NCI-H748 treated with DMSO at 0.1 percent for 48 hours (cell line): ENCODE data around the gene DENND6B.
"Not testable (repeated sequence)": the region's sequence is repeated elsewhere in the genome, so short reads cannot be mapped to it uniquely, and the experiment has no call there.

Experiments used
- DNase-seq: peaks from one replicate; lab custom pipeline; 2025; lab: John Stamatoyannopoulos, UW

The DENND6B gene

DNA sequence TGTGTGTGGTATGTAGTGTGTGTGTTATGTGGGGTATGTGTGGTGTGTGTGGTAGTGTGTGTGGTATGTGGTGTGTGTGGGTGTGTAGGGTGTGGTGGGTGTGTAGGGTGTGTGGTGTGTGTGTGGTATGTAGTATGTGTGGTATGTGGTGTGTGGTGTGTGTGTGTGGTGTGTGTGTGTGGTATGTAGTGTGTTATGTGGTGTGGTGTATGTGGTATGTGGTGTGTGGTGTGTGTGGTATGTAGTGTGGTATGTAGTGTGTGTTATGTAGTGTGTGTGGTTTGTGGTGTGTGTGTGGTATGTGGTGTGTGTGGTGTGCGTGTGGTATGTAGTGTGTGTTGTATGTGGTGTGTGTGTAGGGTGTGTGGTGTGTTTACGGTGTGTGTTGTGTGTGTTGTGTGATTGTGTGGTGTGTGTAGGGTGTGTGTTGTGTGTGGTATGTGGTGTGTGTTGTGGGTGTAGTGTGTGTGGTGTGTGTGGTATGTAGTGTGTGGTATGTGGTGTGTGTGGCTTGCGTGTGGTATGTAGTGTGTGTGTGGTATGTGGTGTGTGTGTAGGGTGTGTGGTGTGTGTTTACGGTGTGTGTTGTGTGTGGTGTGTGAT, 12.1 kb upstream of the DENND6B start:
- DNase-seq, result no peak

DNA sequence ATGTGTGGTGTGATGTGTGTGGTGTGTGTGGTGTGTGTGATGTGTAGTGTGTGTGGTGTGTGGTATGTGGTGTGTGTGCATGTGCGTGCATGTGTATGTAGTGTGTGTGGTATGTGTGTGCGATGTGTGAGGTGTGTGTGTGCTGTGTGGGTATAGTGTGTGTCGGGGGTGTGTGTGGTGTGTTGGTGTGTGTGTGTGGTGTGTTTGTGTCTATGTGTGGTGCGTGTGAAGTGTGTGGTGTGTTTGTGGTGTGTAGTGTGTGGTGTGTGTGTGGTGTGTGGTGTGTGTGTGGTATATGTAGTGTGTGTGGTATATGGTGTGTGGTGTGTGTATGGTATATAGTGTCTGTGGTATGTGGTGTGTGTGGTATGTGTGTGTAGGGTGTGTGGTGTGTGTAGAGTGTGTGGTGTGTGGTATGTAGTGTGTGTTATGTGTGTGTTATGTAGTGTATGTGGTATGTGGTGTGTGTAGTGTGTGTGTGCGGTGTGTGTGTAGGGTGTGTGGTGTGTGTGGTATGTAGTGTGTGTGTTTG, 11.3 kb upstream of the DENND6B start:
- no peak for DNase-seq

DNA sequence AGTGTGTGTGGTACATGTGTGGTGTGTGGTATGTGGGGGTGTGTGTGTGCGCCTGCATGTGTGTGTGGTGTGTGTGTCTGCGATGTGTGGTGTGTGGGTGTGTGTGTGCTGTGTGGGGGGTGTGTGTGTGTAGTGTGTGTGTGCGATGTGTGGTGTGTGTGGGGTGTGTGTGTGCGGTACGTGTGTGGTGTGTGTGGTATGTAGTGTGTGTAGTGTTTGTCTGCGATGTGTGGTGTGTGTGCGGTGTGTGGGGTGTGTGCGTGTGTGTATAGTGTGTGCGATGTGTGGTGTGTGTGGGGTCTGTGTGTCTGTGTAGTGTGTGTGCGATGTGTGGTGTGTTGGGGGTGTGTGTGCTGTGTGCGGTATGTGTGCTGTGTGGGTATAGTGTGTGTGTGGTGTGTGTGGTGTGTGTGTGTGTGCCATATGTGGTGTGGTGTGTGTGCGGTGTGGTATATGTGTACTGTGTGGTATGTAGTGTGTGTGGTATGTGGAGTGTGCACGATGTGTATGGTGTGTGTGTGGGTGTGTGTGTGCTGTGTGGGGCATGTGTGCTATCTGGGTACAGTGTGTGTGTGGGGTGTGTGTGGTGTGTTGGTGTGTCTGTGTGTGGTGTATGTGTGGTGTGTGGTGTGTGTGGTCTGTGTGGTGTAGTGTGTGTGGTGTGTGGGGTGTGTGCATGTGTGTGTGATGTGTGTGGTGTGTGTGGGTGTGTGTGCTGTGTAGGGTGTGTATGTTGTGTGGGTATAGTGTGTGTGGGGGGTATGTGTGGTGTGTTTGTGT, 10.6 kb upstream of the DENND6B start:
- no peak for DNase-seq

DNA sequence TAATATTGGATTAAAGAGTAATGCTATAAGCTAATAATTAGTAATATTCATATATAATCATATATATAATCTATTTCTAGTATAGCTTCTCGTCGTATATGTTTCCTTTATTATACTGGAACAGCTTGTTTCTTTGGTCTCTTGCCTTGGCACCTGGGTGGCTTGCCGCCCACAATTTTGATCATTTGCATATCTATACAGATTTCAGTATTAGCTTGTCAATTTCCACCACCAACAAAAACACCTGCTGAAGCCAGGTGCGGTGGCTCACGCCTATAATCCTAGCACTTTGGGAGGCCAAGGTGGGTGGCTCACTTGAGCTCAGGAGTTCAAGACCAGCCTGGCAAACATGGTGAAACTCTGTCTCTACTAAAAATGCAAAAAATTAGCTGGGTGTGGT, 7.6 kb upstream of the DENND6B start:
- DNase-seq, result not testable (repeated sequence)

DNA sequence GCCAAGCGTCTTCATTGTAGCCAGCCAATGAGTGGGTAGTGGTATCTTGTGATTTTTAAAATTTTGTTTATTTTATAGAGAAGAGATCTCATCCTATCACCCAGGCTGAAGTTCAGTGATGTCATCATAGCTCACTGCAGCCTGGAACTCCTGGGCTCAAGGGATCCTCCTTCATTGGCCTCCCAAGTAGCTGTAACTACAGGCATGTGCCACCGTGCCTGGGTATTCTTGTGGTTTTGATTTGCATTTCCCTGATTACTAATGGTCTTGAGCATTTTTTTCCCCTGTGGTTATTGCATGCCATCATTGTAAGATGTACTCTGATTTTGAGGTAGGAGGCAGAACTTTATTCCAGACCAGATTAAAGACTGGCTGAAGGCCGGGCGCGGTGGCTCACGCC, 2.4 kb upstream of the DENND6B start:
- DNase-seq, result no peak

DNA sequence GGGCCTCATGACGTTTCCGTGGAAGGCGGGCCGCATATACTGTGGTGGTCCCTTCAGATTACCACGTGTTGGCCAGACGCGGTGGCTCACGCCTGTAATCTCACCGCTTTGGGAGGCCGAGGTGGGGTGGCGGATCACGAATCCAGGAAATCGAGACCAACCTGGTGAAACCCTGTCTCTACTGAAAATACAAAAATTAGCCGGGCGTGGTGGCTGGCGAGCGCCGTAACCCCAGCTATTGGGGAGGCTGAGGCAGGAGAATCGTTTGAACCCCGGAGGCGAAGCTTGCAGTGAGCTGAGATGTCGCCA, 853 bp upstream of the DENND6B start:
- DNase-seq, result no peak

DNA sequence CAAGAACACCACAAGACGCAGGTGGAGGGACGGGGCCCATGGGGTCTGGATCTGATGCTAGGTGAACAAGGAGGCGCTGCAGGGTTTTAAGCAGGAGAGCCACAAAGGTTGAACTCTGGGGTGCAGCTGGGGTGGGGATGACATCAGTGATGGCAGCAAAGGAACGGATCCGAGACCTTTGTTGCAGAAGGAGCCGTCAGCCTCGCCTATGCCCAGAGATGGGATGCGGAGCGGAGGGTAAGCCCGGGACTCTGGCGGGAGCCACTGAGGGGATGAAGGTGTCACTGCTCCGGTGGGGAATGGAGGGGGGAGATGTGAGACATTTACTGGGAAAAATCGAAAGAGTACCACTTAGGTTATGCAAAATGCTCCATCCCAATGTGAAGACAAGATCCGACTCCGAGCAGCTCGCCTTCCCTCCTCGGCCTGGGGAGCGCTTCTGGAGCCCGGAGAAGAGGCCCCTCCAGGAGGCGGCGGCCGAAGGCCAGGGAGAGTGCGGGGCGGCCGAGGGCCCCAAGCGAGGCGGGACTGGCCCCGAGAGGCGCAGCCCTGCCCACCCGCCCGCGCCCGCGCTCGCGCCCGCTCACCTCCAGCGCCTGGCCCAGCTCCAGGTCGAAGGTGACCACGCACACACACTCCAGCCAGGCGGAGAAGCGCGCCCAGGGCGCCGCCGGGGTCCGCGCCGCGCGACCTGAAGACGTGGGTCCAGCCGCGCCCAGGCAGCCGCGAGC, 422 bp downstream of the DENND6B start:
- no peak for DNase-seq

DNA sequence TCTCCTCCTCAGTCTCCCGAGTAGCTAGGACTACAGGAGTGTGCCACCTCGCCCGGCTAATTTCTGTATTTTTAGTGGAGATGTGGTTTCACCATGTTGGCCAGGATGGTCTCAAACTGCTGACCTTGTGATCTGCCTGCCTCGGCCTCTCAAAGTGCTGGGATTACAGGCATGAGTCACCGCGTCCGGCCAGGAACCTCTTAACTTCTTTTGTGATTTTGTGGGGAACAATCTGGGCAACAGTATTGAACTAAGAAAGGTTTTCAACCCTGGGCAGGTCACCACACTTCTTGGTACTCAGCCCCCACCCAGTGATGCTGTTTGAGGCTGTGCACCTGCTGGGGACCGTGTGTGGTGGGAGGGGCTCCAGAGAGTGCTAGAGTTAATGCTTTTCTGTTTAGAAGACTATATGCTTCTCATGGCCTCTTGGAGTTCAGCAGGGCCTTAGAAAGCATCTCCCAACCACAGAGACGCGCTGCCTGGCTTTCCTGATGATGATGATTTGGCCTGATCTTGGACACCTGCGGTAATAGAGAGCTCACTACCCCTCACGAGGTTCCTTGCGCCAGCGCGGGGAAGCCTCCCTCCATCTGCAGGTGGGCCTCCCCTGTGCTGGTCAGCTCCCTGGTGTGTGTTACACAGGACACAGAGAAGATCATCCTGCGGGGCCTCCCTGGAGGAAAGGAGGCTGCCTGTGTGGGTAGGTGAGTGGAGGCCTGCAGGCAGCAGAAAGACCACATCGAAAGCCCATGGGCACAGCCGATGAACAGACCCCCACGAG, 1.2 kb downstream of the DENND6B start:
- DNase-seq, result no peak

DNA sequence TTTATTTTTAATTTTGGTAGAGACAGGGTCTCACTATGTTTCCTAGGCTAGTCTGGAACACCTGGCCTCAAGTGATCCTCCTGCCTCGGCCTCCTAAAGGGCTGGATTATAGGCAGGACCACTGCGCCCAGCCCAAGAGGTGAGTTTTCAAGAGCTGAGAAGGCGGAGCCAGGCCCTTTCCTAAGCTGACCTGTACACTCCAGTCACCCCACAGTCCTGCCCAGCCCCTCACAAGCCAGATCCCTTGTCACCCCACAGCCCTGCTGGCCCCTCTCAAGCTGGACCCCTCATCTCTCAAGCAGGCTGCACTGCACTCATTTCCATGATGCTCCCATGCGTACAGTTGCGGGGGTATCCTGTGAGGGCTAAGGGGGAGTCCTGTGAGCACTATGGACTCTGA, 2.9 kb downstream of the DENND6B start:
- DNase-seq, result no peak

DNA sequence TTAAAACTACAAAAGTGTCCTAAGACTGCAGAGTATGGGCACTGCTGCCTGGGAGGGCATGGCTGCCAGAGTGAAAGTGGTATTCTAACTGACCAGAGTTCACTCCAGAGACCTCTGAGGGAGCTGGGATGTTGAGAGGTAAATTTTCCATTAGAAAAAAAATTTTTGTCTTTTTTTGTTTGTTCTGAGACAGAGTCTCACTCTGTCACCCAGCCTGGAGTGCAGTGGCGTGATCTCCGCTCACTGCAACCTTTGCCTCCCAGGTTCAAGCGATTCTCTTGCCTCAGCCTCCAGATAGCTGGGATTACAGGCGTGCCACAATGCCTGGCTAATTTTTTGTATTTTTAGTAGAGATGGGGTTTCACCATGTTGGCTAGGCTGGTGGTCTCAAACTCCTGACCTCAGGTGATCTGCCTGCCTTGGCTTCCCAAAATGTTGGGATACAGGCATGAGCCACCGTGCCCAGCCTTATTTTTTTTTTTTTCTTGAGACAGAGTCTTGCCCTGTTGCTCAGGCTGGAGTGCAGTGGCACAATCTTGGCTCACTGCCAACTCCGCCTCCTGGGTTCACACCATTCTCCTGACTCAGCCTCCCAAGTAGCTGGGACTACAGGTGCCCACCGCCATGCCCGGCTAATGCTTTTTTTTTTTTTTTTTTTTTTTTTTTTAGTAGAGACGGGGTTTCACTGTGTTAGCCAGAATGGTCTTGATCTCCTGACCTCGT, 4.3 kb downstream of the DENND6B start:
- DNase-seq, result not testable (repeated sequence)

DNA sequence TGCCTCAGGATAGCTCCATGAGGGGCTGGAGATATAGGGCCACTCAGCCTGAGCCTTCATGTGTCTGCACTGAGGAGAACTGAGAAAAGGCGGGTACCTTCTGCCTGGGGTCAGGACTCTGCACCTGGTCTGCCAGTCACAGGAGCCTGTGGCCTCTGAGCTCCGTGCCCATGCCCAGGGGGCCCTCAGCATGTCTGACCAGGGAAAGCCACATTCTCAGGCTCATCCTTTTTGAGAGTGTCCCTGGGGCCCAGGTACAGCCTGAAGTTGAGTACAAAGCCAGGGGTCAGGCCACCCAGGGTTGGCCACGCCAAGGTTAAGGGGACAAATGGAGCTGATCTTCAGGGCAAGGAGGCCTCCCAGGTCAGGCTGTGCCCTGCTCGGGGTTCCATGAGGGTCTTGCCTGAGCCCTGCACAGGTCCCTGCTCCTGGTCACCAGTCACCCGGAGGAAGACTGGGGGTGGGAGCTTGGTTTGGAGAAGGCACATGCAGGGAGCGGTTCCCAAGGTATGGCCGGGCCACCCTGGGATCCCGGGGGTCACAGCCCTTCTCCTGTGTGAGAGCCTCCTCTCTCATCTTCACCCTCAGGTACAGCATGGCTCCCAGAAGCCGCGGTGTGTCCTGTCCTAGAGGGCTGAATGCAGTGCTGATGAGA, 6.0 kb downstream of the DENND6B start:
- DNase-seq, result no peak

DNA sequence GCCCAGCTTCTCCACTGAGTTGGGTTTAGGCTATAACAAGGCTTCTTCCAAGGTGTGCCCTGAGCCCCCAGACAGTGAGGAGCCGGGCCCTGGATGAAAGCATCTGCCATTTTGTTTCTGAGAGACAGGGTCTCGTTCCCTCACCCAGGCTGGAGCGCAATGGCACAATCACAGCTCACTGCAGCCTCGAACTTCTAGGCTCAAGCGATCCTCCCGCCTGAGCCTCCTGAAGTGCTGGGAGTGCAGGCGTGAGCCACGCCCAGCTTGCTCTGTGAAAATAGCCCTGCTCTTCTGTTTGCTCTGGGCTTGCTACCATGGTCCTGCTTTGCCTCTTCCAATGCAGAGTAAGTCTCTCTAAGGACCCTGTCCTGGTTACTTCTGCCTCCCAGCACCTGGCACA, 6.7 kb downstream of the DENND6B start:
- no peak for DNase-seq

DNA sequence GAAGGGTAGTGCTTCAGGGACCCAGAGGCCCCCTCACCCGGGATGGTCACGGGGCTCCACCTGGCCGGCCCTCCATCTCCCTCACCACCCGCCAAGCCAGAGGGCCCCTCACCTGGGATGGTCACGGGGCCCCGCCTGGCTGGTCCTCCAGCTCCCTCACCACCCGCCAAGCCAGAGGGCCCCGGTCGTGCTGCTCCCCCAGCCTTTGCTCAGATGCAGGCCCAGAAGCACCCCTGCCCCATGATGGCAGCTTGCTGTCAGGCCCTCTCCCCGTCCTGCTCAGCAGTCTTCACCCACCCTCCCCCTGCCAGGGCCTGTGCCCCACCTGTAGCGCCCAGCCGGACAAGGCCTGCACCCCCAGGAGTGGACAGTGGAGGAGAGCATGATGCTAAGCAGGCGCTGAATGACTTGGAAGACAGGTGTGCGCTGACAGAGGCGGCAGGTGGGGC, 7.3 kb downstream of the DENND6B start:
- DNase-seq, result no peak

DNA sequence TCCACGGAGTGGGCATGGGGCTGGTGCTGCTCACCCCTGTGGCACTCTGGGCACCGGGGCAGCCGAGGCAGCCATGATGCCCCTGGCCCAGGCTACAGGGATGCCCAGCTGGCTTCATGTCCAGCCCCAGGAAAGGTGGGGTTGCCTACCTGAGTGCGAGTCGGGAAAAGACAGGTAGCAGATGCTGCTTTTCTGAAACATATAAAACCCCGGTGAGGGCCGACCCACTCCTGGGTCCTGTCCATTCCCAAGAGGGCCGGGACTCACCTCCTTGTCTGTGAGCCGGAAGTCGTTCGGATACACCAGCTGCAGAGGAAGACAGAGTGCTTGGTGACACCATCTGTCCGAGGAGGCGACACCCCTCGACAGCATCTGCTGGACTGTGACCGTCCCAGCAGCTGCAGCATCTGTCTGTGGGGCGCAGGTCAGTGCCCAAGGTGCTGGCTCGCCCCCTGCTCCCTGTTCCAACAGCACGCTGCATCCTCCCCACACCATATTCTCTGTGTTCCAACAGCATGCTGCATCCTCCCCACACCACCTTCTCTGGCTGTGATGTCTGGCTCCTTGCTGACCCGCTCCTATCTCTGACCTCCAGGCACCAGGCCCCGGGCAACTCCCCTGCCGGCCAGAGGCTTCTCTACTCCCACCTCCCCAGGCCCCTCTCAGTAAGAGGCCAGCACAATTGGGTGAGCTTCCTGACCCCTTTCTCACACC, 8.0 kb downstream of the DENND6B start:
- DNase-seq, result no peak

DNA sequence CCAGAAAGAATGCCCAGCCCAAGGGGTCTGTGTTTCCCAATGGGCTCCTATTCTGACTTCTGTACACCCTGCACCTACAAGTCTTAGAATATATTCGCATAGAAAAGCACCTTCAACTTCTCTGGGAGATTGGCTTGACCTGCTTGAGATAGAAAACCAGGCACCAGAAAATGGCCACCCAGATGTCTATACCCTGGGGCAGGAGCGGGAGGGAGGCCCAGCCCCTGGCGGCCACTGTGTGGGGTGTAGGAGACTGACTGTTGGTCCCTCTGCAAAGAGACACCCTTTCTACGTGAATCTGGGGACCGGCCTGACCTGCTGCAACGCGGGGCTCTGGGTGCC, 8.5 kb downstream of the DENND6B start:
- DNase-seq, result no peak

DNA sequence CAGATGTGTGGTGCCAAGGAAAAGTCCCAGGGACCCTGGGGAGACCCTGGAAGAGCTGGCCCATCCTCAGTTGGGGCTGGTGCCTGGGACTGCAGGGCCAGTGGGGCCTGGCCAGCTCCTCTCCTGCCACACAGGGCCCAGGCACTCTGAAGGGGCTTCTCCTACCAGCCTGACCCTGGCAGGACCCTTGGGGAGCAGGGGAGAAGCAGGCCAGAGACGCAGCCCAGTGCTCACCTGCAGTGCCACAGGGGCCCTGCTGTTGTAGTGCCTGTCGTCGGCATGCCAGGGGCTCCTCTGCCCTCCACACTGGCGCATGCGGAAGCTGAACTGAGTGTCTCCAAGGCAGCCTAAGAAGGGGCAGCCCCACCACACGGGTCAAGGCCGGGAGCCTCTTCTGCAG, 9.1 kb downstream of the DENND6B start:
- no peak for DNase-seq

DNA sequence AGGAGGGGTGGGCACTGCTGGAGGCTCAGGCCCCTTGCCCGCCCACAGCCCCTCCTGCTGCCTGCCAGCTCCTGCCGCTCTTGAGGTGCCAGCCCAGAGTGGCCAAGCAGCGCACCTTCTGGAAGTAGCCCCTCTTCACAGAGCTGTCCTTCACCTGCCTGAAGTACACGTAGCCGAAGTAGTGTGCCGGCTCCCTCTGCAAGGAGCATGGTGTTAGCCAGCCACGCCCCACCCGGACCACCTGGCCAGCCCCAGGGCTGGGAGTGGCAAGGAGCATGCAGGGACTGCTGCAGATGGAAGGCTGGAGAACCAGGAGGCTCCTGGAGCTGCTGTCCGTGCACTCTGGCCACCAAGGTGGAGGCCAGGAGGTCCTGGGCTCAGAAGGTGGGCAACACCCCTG, 9.6 kb downstream of the DENND6B start:
- no peak for DNase-seq

DNA sequence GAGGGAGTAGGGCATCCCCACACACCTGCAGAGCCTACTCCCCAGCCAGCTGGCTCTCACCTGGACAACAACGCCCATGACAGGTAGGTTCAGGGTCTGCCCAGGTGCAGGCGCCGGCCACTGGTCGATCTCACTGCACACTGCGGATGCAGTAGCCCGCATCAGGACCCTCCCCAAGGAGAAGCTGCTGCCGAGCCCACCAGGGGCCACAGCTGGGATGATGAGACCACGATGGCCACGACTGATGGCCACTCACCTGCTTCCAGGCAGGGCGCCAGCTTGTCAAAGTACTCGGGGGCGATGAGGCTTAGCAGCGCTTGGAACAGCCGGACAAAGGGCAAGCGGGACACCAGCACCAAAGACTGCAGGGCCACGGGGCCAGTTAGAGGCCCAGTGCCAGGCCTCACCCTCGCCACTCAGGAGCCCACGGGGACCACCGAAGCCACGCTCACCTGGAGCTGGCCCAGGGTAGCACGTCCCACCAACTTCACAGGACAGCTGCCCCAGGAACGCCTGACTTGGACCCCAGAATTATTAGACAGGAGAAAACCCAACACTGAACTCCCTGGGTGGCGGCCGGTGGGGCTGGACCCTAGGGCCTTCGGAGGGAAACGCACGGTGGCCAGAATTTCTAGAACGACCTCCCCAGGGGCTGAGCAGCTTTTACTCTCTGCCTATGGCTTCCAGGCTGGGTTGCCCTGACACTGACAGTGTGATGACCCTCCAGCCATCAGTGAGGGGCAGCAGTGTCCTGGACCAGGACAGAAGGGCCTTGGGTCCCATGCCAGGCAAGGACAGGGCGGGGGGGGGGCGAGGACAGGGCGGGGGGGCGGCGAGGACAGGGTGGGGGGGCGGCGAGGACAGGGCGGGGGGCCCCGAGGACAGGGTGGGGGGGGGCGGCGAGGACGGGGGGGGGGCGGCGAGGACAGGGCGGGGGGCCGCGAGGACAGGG, 10.4 kb downstream of the DENND6B start:
- no peak for DNase-seq
